HepG2 (cell line): ENCODE results near the gene PIGV. TPM values are rescaled to one million over a fixed set of nuclear protein-coding genes. Genes with fewer than 3 reads are reported as not detected.
A peak's percentile ranks its signal among the peaks of the same experiment; 100 is the strongest.

Experiments used
- CCAR2 ChIP-seq: fragments of 200-400 bp; formaldehyde crosslinking; optimal IDR thresholded peaks from 2 replicates; pipeline ENCODE3; 2018; ENCODE audit warnings: low read depth, mild to moderate bottlenecking, low read length, moderate library complexity
- CREM ChIP-seq, 2 experiments: sonication (generic) in 1 of 2; formaldehyde crosslinking in 1 of 2; IDR thresholded peaks; 2 replicates each; pipeline versions ENCODE4 v1.4.0 to v1.6.1; 2016 to 2020; ENCODE audit warnings: antibody characterized with exemption in 1 of 2, mild to moderate bottlenecking in 1 of 2, missing genetic modification reagents in 1 of 2
- FOSL1 ChIP-seq: sonication (generic); formaldehyde crosslinking; IDR thresholded peaks from 2 replicates; pipeline ENCODE4 v1.9.0; 2021; ENCODE audit warnings: missing genetic modification reagents, borderline replicate concordance
- HMGA1 ChIP-seq: sonication (generic); formaldehyde crosslinking; conservative IDR thresholded peaks from 2 replicates; pipeline ENCODE4 v1.4.0; 2020; ENCODE audit warnings: missing genetic modification reagents
- JUNB ChIP-seq: sonication (generic); formaldehyde crosslinking; IDR thresholded peaks from 2 replicates; pipeline ENCODE4 v1.8.0; 2022; ENCODE audit warnings: missing genetic modification reagents, mild to moderate bottlenecking, borderline replicate concordance
- KDM3A ChIP-seq: IDR thresholded peaks from 2 replicates; pipeline ENCODE4 v1.6.1; 2018; ENCODE audit warnings: low read depth, missing compliant biosample characterization
- KLF15 ChIP-seq: sonication (generic); formaldehyde crosslinking; IDR thresholded peaks from 2 replicates; pipeline ENCODE4 v1.8.1; 2023; ENCODE audit warnings: borderline replicate concordance, mild to moderate bottlenecking, inconsistent platforms, missing genetic modification reagents, mixed read lengths
- LCORL ChIP-seq, 2 experiments: fragments of 450-650 bp in 1 of 2; sonication (generic) in 1 of 2; formaldehyde crosslinking in 1 of 2; IDR thresholded peaks; 2 replicates each; pipeline versions ENCODE4 v1.5.0 to v1.6.1; 2017 to 2020; ENCODE audit warnings: antibody characterized with exemption in 1 of 2, missing genetic modification reagents in 1 of 2
- ZNF101 ChIP-seq: sonication (generic); formaldehyde crosslinking; IDR thresholded peaks from 2 replicates; pipeline ENCODE4 v1.4.0; 2020; ENCODE audit warnings: mild to moderate bottlenecking, low read depth, missing genetic modification reagents, borderline replicate concordance
- ZNF224 ChIP-seq: sonication (generic); formaldehyde crosslinking; IDR thresholded peaks from 2 replicates; pipeline ENCODE4 v1.5.0; 2020; ENCODE audit warnings: mild to moderate bottlenecking, missing genetic modification reagents
- ZNF225 ChIP-seq: sonication (generic); formaldehyde crosslinking; IDR thresholded peaks from 2 replicates; pipeline ENCODE4 v1.4.0; 2020; ENCODE audit warnings: mild to moderate bottlenecking, missing genetic modification reagents
- ZNF274 ChIP-seq: sonication (generic); formaldehyde crosslinking; IDR thresholded peaks from 2 replicates; pipeline ENCODE4 v1.5.1; 2020; ENCODE audit warnings: mild to moderate bottlenecking, missing genetic modification reagents
- ZNF3 ChIP-seq: IDR thresholded peaks from 2 replicates; pipeline ENCODE4 v1.7.0; 2017; ENCODE audit warnings: inconsistent platforms
- ZNF44 ChIP-seq: sonication (generic); formaldehyde crosslinking; IDR thresholded peaks from 2 replicates; pipeline ENCODE4 v1.5.1; 2020; ENCODE audit warnings: mild to moderate bottlenecking, missing genetic modification reagents
- ZNF773 ChIP-seq: sonication (generic); formaldehyde crosslinking; IDR thresholded peaks from 2 replicates; pipeline ENCODE4 v1.4.0; 2020; ENCODE audit warnings: missing genetic modification reagents, borderline replicate concordance
- polyA plus RNA-seq, 8 experiments: library from polyadenylated mRNA; depleted of rRNA in 3 of 8; stranded (reverse) in 7 of 8; unstranded in 1 of 8; fragments of >200 nt; fragmentation: Illumina TruSeq in 4 of 8; extraction: Trizol in 4 of 8; gene quantifications; 2 replicates each; pipeline versions ENCODE4 v1.2.1 to v1.2.3, GENCODE V29; 2011 to 2016; ENCODE audit warnings: low read depth in 4 of 8, missing spikeins in 1 of 8, mixed read lengths in 1 of 8; ENCODE audit not compliant: insufficient read depth in 1 of 8
- total RNA-seq, 5 experiments: library from RNA; depleted of rRNA; stranded (reverse); fragments of >200 nt; fragmentation: Illumina TruSeq; extraction: Trizol; gene quantifications; 2 replicates each; pipeline ENCODE4 v1.2.3, GENCODE V29; 2016; ENCODE audit warnings: low read depth in 1 of 5
- TF ChIP-seq, protein P1 (sequence below): IDR thresholded peaks from 2 replicates; pipeline ENCODE4 v1.6.1; 2012; ENCODE audit warnings: inconsistent platforms
- TF ChIP-seq, protein P2 (sequence below), 2 experiments: fragments of 450-650 bp in 1 of 2; sonication (generic) in 1 of 2; formaldehyde crosslinking in 1 of 2; IDR thresholded peaks; 2 replicates each; pipeline versions ENCODE4 v1.6.1 to v1.8.0; 2016 to 2022; ENCODE audit warnings: antibody characterized with exemption in 1 of 2, mild to moderate bottlenecking in 1 of 2, missing genetic modification reagents in 1 of 2
- TF ChIP-seq, protein P3 (sequence below): sonication (generic); formaldehyde crosslinking; IDR thresholded peaks from 2 replicates; pipeline ENCODE4 v1.8.1; 2023; ENCODE audit warnings: mild to moderate bottlenecking, missing genetic modification reagents, borderline replicate concordance

The PIGV gene
- total and polyA plus RNA-seq, 2 of the 13 experiments (the other 11 are each of a cell fraction or from before 2014, with no cell fraction given): 13.5 to 22.7 TPM

DNA sequence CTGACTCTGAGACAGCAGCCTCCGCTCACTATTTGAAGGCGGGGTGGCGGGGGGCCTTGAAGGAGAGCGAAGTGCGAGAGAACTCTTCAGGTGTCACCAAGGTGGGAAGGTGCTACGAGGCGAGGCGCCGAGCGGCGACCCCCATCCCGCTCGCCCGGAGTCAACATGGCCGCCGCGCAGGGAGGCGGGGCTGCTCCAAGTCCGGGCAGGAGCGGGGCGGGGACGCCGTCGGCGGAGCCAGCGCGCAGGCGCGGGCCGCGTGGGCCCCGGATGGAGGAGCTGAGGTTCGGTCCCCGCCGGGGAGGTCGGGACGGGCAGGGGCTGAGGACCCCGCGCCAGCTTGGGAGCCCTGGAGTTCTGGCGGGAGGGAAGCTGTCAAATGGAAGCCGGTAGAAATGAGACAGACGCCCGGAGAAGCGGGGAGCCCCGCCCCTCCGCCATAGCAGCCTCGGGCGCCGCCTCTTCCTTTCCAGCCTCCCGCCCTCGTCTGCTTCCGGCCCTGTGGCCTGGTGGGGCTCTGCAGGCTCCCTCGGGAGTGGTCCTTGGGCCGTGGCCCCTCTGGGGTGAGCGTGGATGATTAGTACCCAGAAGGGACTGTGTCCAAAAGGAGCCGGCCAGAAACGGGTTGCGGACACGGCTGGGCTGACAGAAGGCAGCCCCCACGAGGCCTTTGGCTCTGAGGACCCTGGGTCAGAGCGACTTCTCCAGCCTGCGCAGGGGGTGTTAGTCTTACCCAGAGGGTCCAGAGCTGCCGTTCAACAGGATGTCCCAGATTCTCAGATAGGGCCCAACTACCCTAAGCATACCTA, at the start of gene PIGV (continued):
- TF ChIP-seq, protein P1, sequence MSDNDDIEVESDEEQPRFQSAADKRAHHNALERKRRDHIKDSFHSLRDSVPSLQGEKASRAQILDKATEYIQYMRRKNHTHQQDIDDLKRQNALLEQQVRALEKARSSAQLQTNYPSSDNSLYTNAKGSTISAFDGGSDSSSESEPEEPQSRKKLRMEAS: 0 out of 2 replicates have a peak, but pooled peaks have one; percentile 22
- TF ChIP-seq KDM3A (CRISPR knock-in tag) (no peak), CREM (IDR thresholded peaks at IDR 0.05) (peak; percentile 19; the same call in 1 of the 2 replicates), CREM (CRISPR knock-in tag; IDR thresholded peaks at IDR 0.05) (no peak), ZNF3 (CRISPR knock-in tag) (no peak), HMGA1 (CRISPR knock-in tag) (no peak), FOSL1 (no peak), ZNF101 (no peak), ZNF44 (CRISPR knock-in tag) (0 out of 2 replicates have a peak, but pooled peaks have one; percentile 36), LCORL (IDR thresholded peaks at IDR 0.05) (no peak), LCORL (CRISPR knock-in tag; IDR thresholded peaks at IDR 0.05) (0 out of 2 replicates have a peak, but pooled peaks have one; percentile 34), ZNF224 (CRISPR knock-in tag) (no peak), ZNF274 (CRISPR knock-in tag) (no peak; the same call in 1 of the 2 replicates), CCAR2 (no peak), ZNF773 (CRISPR knock-in tag) (no peak), KLF15 (no peak; the same call in 1 of the 2 replicates), JUNB (CRISPR knock-in tag) (no peak), ZNF225 (CRISPR knock-in tag) (0 out of 2 replicates have a peak, but pooled peaks have one; percentile 38)
- TF ChIP-seq, protein P2, sequence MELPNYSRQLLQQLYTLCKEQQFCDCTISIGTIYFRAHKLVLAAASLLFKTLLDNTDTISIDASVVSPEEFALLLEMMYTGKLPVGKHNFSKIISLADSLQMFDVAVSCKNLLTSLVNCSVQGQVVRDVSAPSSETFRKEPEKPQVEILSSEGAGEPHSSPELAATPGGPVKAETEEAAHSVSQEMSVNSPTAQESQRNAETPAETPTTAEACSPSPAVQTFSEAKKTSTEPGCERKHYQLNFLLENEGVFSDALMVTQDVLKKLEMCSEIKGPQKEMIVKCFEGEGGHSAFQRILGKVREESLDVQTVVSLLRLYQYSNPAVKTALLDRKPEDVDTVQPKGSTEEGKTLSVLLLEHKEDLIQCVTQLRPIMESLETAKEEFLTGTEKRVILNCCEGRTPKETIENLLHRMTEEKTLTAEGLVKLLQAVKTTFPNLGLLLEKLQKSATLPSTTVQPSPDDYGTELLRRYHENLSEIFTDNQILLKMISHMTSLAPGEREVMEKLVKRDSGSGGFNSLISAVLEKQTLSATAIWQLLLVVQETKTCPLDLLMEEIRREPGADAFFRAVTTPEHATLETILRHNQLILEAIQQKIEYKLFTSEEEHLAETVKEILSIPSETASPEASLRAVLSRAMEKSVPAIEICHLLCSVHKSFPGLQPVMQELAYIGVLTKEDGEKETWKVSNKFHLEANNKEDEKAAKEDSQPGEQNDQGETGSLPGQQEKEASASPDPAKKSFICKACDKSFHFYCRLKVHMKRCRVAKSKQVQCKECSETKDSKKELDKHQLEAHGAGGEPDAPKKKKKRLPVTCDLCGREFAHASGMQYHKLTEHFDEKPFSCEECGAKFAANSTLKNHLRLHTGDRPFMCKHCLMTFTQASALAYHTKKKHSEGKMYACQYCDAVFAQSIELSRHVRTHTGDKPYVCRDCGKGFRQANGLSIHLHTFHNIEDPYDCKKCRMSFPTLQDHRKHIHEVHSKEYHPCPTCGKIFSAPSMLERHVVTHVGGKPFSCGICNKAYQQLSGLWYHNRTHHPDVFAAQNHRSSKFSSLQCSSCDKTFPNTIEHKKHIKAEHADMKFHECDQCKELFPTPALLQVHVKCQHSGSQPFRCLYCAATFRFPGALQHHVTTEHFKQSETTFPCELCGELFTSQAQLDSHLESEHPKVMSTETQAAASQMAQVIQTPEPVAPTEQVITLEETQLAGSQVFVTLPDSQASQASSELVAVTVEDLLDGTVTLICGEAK (IDR thresholded peaks at IDR 0.05): no peak
- TF ChIP-seq, protein P2 (CRISPR knock-in tag; IDR thresholded peaks at IDR 0.05): peak; percentile 41; the same call in 1 of the 2 replicates
- TF ChIP-seq, protein P3, sequence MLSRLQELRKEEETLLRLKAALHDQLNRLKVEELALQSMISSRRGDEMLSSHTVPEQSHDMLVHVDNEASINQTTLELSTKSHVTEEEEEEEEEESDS (CRISPR knock-in tag): no peak
